ENCODE measurements around the gene MAMDC2.

DNA sequence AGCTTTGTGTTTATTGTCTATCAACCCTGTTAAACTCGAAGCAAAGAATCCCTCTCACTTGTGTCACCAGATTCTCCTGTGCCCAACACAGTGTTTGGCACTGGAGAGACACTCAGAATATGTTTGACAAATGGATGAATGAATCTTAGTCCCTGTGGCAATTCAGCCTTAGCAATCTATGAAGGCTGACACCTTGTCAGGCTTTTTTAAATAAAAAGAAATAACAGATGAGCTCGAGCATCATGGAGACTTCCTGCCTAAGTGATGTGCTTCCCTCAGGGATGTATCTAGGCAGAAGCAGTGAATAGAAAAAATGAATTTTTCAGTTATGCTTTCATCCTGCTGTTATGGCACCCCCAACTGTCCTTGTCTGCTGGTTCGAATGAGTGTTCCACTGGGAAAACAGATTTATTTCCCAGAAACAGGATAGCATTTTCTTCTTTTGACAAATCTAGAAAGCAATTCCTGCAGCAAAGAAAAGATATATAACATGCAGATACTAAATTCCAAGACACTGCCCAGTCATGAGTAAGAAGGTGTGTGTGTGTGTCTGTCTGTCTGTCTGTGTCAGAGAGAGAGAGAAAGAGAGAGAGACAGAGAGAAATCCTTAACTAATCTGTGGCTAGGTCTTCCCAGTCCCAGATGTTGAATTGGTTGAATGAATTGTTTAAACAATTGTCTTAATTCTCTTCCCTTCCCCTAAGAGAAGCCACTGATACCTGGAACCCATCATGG is 16.7 kb downstream of the MAMDC2 start:
- no peak for TF ChIP-seq POLR2A (IDR thresholded peaks at IDR 0.05; ENCODE audit: low read depth, low read length)
- TF ChIP-seq TAF1 (IDR thresholded peaks at IDR 0.05; ENCODE audit: borderline replicate concordance, low read depth, low read length): no peak
- TF ChIP-seq POLR2AphosphoS5 (IDR thresholded peaks at IDR 0.05; ENCODE audit: low read depth, low read length): no peak

Data from GM12892 (cell line).